Ishikawa (cell line): ENCODE measurements around the gene CDK19.

ENCODE experiments used
- CEBPB ChIP-seq: IDR thresholded peaks from 2 replicates; pipeline ENCODE4 v1.6.1; 2012
- CREB1 ChIP-seq: IDR thresholded peaks from 2 replicates; pipeline ENCODE4 v1.6.1; 2012; ENCODE audit warnings: low read depth
- EGR1 ChIP-seq: IDR thresholded peaks from 2 replicates; pipeline ENCODE4 v1.6.1; 2012
- EP300 ChIP-seq: IDR thresholded peaks from 2 replicates; pipeline ENCODE4 v1.6.1; 2012; ENCODE audit warnings: borderline replicate concordance
- FOXM1 ChIP-seq: IDR thresholded peaks from 2 replicates; pipeline ENCODE4 v1.6.1; 2012; ENCODE audit warnings: low read depth, borderline replicate concordance
- NFIC ChIP-seq: IDR thresholded peaks from 2 replicates; pipeline ENCODE4 v1.6.1; 2012
- RAD21 ChIP-seq: IDR thresholded peaks from 2 replicates; pipeline ENCODE4 v1.6.1; 2012; ENCODE audit warnings: low read depth
- TAF1 ChIP-seq: IDR thresholded peaks from 2 replicates; pipeline ENCODE4 v1.6.1; 2012; ENCODE audit warnings: low read depth, mild to moderate bottlenecking
- TCF12 ChIP-seq: IDR thresholded peaks from 2 replicates; pipeline ENCODE4 v1.6.1; 2012; ENCODE audit warnings: low read depth
- TEAD4 ChIP-seq: IDR thresholded peaks from 2 replicates; pipeline ENCODE4 v1.6.1; 2012
- YY1 ChIP-seq: IDR thresholded peaks from 2 replicates; pipeline ENCODE4 v1.6.1; 2012; ENCODE audit warnings: low read depth
- ZBTB7A ChIP-seq: IDR thresholded peaks from 2 replicates; pipeline ENCODE4 v1.6.1; 2012; ENCODE audit warnings: low read depth
- TF ChIP-seq, protein P1 (sequence below): IDR thresholded peaks from 2 replicates; pipeline ENCODE4 v1.6.1; 2012
- TF ChIP-seq, protein P2 (sequence below): IDR thresholded peaks from 2 replicates; pipeline ENCODE4 v1.6.1; 2012; ENCODE audit warnings: low read depth, mild to moderate bottlenecking
- TF ChIP-seq, protein P3 (sequence below): IDR thresholded peaks from 2 replicates; pipeline ENCODE4 v1.6.1; 2012

The CDK19 gene

DNA sequence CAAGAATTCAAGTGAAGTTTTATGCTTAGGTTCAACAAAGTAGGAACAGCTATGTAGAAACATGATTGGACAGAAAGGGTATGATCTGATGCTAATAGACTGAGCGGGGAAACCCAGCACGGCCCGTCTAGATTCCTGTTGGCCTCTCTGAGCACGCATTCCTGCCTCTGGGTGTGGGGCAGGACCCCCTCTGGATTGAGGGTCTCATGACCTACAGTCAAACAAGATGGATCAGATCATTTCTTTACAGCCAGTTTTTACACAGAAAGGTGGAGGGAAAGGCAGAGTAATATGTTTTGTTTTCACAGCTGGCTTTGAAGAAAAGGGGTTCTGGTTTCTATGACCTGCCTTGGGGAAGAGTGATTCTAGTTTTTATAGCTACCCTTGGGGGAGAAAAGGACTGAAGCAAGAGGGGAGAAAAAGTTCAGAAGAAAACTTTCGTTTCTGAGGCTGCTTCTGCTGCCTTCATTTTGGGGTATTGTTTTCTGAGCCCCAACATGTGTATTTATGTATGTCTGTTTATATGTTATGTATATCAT lies 239.3 kb downstream of the CDK19 start:
- TF ChIP-seq CEBPB, result no peak
- no peak for TF ChIP-seq ZBTB7A
- no peak for TF ChIP-seq TCF12
- TF ChIP-seq CREB1, result no peak
- TF ChIP-seq FOXM1, result no peak
- TF ChIP-seq, protein P1, sequence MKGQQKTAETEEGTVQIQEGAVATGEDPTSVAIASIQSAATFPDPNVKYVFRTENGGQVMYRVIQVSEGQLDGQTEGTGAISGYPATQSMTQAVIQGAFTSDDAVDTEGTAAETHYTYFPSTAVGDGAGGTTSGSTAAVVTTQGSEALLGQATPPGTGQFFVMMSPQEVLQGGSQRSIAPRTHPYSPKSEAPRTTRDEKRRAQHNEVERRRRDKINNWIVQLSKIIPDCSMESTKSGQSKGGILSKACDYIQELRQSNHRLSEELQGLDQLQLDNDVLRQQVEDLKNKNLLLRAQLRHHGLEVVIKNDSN, result no peak
- no peak for TF ChIP-seq EGR1
- TF ChIP-seq YY1, result no peak
- TF ChIP-seq EP300, result no peak
- TF ChIP-seq, protein P2, sequence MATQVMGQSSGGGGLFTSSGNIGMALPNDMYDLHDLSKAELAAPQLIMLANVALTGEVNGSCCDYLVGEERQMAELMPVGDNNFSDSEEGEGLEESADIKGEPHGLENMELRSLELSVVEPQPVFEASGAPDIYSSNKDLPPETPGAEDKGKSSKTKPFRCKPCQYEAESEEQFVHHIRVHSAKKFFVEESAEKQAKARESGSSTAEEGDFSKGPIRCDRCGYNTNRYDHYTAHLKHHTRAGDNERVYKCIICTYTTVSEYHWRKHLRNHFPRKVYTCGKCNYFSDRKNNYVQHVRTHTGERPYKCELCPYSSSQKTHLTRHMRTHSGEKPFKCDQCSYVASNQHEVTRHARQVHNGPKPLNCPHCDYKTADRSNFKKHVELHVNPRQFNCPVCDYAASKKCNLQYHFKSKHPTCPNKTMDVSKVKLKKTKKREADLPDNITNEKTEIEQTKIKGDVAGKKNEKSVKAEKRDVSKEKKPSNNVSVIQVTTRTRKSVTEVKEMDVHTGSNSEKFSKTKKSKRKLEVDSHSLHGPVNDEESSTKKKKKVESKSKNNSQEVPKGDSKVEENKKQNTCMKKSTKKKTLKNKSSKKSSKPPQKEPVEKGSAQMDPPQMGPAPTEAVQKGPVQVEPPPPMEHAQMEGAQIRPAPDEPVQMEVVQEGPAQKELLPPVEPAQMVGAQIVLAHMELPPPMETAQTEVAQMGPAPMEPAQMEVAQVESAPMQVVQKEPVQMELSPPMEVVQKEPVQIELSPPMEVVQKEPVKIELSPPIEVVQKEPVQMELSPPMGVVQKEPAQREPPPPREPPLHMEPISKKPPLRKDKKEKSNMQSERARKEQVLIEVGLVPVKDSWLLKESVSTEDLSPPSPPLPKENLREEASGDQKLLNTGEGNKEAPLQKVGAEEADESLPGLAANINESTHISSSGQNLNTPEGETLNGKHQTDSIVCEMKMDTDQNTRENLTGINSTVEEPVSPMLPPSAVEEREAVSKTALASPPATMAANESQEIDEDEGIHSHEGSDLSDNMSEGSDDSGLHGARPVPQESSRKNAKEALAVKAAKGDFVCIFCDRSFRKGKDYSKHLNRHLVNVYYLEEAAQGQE, result no peak
- TF ChIP-seq TEAD4, result no peak
- TF ChIP-seq NFIC, result no peak

DNA sequence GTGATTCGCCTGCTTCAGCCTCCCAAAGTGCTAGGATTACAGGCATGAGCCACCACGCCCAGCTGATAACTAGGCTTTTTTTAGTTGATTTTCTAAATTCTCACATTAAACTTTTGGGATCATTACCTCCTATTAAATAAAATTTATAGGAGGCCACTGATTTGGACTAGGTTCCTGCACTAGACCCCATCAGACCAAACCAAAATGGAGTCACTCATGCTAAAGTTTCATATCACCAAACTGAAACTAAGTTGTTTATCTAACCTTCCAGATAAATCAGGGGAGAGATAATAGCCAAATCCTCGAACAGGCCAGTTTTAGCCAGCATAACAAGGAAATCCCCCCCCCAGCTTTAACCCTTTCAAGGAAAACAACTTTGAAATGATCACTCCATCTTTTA lies 240.5 kb downstream of the CDK19 start:
- TF ChIP-seq CREB1, result no peak
- TF ChIP-seq TAF1, result no peak
- no peak for TF ChIP-seq TEAD4
- TF ChIP-seq TCF12, result no peak
- no peak for TF ChIP-seq ZBTB7A
- TF ChIP-seq, protein P3, sequence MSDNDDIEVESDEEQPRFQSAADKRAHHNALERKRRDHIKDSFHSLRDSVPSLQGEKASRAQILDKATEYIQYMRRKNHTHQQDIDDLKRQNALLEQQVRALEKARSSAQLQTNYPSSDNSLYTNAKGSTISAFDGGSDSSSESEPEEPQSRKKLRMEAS, result no peak

DNA sequence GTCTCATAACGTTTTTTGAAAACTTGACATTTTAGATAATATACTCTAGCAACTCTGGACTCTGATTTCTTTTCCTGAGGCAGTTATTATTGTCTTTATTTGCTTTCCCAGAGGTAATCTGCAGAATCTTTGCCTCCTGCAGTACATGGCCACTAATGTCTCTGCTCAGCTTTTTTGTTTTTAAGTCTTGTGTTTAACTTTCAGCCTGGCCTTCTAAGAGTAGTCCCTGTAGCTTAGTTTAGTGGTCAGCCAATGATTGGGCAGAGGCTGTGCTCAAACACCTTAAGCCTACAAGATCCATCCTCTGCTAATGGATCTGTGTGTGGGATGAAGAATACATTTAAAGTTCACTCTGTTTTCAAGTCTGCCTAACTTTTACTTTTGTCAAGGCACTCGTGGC lies 241.7 kb downstream of the CDK19 start:
- no peak for TF ChIP-seq TCF12
- TF ChIP-seq EP300, result no peak
- TF ChIP-seq ZBTB7A, result no peak
- no peak for TF ChIP-seq CEBPB

DNA sequence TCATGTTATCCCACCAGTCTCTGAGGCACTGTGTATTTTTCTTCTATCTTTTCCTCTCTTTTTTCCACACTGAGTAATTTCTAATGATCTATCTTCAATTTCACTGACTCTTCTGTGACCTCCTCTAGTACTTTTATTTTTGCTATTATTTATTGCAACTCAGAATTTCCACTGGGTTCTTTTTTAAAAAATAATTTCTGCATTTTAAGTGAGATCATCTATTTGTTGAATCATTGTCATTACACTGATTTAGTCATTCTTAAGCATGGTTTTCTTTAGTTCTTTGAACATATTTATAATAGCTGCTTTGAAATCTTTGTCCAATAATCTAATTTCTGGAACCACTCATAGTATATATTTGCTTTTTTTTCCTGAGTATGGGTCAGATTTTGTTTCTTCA lies 242.1 kb downstream of the CDK19 start:
- no peak for TF ChIP-seq YY1
- TF ChIP-seq CEBPB, result no peak
- no peak for TF ChIP-seq RAD21
- TF ChIP-seq, protein P2, result no peak
- TF ChIP-seq EP300, result no peak
- TF ChIP-seq NFIC, result no peak
- TF ChIP-seq TCF12, result no peak
- no peak for TF ChIP-seq CREB1
- TF ChIP-seq EGR1, result no peak
- TF ChIP-seq, protein P1, result no peak

DNA sequence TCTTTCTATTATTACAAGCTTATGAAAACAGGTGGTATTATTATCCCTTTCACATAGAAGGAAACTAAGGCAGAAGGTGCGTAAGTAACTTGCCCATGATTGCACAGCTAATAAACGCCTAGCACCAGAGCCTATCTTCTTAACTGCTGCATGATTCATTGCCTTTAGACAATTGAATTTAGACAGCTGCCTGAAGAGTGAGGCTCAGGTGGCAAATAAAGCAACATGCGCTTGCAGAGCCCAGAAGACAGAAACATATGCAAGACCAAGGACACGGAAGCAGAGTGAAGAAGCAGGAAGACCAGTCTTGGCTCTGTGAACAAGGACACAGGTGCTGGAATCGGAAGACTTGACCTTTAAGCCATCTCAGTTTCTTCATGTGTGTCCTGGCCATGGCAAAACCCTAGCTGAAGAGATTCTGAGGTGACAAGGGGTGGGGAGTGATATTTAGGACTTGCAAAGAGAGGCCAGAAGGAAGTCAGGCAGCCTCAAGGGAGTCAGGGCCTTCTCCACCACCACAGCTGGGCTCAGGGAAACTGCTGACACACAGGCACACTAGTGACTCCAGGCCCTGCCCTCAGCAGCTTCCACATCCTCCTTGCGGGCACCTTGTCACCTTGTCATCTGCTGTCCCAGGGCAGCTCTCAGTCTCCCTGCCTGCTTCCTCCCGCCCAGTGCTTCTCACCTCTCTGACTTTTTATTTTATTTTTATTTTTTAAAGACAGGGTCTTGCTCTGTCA lies 247.1 kb downstream of the CDK19 start:
- TF ChIP-seq CEBPB (no peak), EGR1 (no peak), ZBTB7A (no peak), NFIC (no peak), TCF12 (no peak), RAD21 (no peak), FOXM1 (no peak)
- TF ChIP-seq, protein P1, result no peak
